GM12865 (cell line): Measurements from ENCODE around the gene RALB.

ENCODE experiments used
- DNase-seq: peaks from one replicate; pipeline ENCODE4 v3.0.0; 2010; ENCODE audit warnings: low read depth
- H3K4me3 ChIP-seq: 2 replicates; pipeline ENCODE4 v1.5.1; 2011; ENCODE audit warnings: mild to moderate bottlenecking, low read depth, low read length, control low read depth
- CTCF ChIP-seq: IDR thresholded peaks from 2 replicates; pipeline ENCODE4 v1.5.1; 2011; ENCODE audit warnings: low read length, control low read depth, low read depth, inconsistent platforms; ENCODE audit not compliant: insufficient read depth; ENCODE audit errors: missing control alignments

RALB gene

GRCh38 chr2:120275617-120276400 lies 23.2 kb downstream of the RALB start:
- no peak for TF ChIP-seq CTCF
- H3K4me3 ChIP-seq: no peak overlapping the region
- no peak for DNase-seq

- TF ChIP-seq CTCF: no peak
- DNase-seq: no peak
- no peak overlapping the region for H3K4me3 ChIP-seq
Measured at GRCh38 chr2:120277505-120278205, 25.0 kb downstream of the RALB start.

- no peak for TF ChIP-seq CTCF
- no peak overlapping the region for H3K4me3 ChIP-seq
- no peak for DNase-seq
Measured at GRCh38 chr2:120278901-120279300, 26.2 kb downstream of the RALB start.

- H3K4me3 ChIP-seq: no peak overlapping the region
- TF ChIP-seq CTCF: no peak
- DNase-seq: no peak
Measured at GRCh38 chr2:120279708-120280107, 27.1 kb downstream of the RALB start.

GRCh38 chr2:120283649-120284048 lies 31.0 kb downstream of the RALB start:
- TF ChIP-seq CTCF: no peak
- no peak overlapping the region for H3K4me3 ChIP-seq
- no peak for DNase-seq

- H3K4me3 ChIP-seq: no peak overlapping the region
- TF ChIP-seq CTCF: no peak
- DNase-seq: no peak
Measured at GRCh38 chr2:120285056-120285455, 32.4 kb downstream of the RALB start.
